ENCODE data around the gene GMEB2. TPM values are rescaled to one million over a fixed set of nuclear protein-coding genes. Genes with fewer than 3 reads are reported as not detected.
"Not testable (repeated sequence)": the region's sequence is repeated elsewhere in the genome, so short reads cannot be mapped to it uniquely, and the experiment has no call there.

GMEB2 gene
- total RNA-seq, 1 experiment from 2014 or later: 14.3 TPM

DNA sequence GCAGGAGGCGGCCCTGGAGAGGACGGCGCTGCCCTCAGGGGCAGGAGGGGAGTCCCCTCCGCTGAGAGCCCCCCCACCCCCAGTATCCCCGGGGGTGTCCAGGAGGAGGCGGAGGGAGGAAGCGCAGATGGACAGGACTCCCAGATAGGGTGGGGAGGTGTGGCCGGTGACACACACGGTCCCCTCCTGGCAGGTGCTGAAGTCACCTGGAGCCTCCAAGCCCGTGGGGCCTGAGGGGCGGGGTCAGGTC lies 25.0 kb upstream of the GMEB2 start:
- Histone ChIP-seq H4K20me1 (ENCODE audit: control insufficient read depth, insufficient read depth, insufficient read length) (no peaks in the 10 kb centered on the region), H4K5ac (ENCODE audit: insufficient read length, low read depth, low read length) (no peak overlapping the region), H2AFZ (ENCODE audit: low read length) (no peak overlapping the region), H3K4ac (ENCODE audit: low read depth, low read length) (no peak overlapping the region), H3K27me3 (ENCODE audit: insufficient read depth, low read length) (no peaks in the 10 kb centered on the region), H3K18ac (ENCODE audit: insufficient read length, low read depth, low read length) (no peak overlapping the region), H3K9me3 (ENCODE audit: control insufficient read depth, low read depth, low read length) (no peaks in the 10 kb centered on the region), H3K27ac (ENCODE audit: insufficient read length, low read depth, low read length) (no peak overlapping the region), H3K79me2 (ENCODE audit: insufficient read depth, low read length) (no peaks in the 10 kb centered on the region), H2AK5ac (ENCODE audit: insufficient read length, low read length) (no peak overlapping the region), H3K4me1 (ENCODE audit: insufficient read depth, low read length) (no peaks in the 10 kb centered on the region), H2BK12ac (ENCODE audit: insufficient read length, low read depth, low read length) (no peak overlapping the region), H3K56ac (ENCODE audit: insufficient read length, low read depth, low read length) (no peak overlapping the region), H2BK120ac (ENCODE audit: low read depth, low read length, poor library complexity, severe bottlenecking) (no peak overlapping the region), H3K14ac (ENCODE audit: insufficient read depth, low read length) (no peak overlapping the region), H4K91ac (ENCODE audit: insufficient read length, low read depth, low read length) (no peak overlapping the region), H3K23ac (ENCODE audit: insufficient read length, low read depth, low read length) (no peak overlapping the region), H3K79me1 (ENCODE audit: insufficient read depth, low read depth, low read length, poor library complexity, severe bottlenecking) (no peaks in the 10 kb centered on the region), H3K23me2 (ENCODE audit: insufficient read length, low read depth, low read length, poor library complexity, severe bottlenecking) (peaks cover 4% of the 10 kb centered on the region), H3T11ph (ENCODE audit: low read length) (no peak overlapping the region), H3K4me2 (ENCODE audit: insufficient read depth, insufficient read length, low read length) (peak overlapping the region; percentile 16), H3K9ac (ENCODE audit: extremely low read depth, insufficient read length, low read length) (no peak overlapping the region), H2BK5ac (ENCODE audit: insufficient read length, low read length) (no peak overlapping the region), H2BK20ac (ENCODE audit: low read depth, low read length, poor library complexity, severe bottlenecking) (no peak overlapping the region), H2BK15ac (ENCODE audit: low read depth, low read length) (no peak overlapping the region), H4K8ac (replicated peaks; ENCODE audit: insufficient read length, low read depth, low read length) (no peak overlapping the region)
- Mint-ChIP-seq H3K9me3 (no peaks in the 10 kb centered on the region), H3K27ac (no peak overlapping the region), H3K36me3 (ENCODE audit: insufficient read depth in 1 of 3, low read depth in 3 of 3) (no peaks in the 10 kb centered on the region; a peak in 2 of 7 replicates), H3K27me3 (ENCODE audit: low read depth) (peaks cover 5% of the 10 kb centered on the region), H3K4me1 (peaks cover 15 to 16% of the 10 kb centered on the region in 2 experiments), H3K4me3 (peak overlapping the region; percentile 68 to 84)
- no CpG with 5 or more reads among the region's 11 CpGs for WGBS (ENCODE audit: extremely low coverage, insufficient read length, low lambda C conversion rate)
- no peak for DNase-seq
- no peak for TF ChIP-seq CTCF (conservative IDR thresholded peaks at IDR 0.05)

DNA sequence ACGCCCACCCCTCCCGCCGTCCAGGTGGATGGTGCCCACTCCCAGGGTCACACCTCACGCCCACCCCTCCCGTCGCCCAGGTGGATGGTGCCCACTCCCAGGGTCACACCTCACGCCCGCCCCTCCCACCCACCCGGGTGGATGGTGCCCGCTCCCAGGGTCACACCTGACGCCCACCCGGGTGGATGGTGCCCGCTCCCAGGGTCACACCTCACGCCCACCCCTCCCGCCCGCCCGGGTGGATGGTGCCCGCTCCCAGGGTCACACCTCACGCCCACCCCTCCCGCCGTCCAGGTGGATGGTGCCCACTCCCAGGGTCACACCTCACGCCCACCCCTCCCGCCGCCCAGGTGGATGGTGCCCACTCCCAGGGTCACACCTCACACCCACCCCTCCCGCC lies 23.6 kb upstream of the GMEB2 start:
- not testable (repeated sequence) for H3K27ac ChIP-seq (ENCODE audit: insufficient read length, low read depth, low read length); H2BK12ac ChIP-seq (ENCODE audit: insufficient read length, low read depth, low read length); H2AK5ac ChIP-seq (ENCODE audit: insufficient read length, low read length); H4K20me1 ChIP-seq (ENCODE audit: control insufficient read depth, insufficient read depth, insufficient read length); H2BK5ac ChIP-seq (ENCODE audit: insufficient read length, low read length); H2BK20ac ChIP-seq (ENCODE audit: low read depth, low read length, poor library complexity, severe bottlenecking); H3K79me1 ChIP-seq (ENCODE audit: insufficient read depth, low read depth, low read length, poor library complexity, severe bottlenecking); H3K9me3 ChIP-seq (ENCODE audit: control insufficient read depth, low read depth, low read length); H2BK15ac ChIP-seq (ENCODE audit: low read depth, low read length); H3K4me1 ChIP-seq (ENCODE audit: insufficient read depth, low read length); H3K4me3 Mint-ChIP-seq; H3K9me3 Mint-ChIP-seq; DNase-seq; H3K18ac ChIP-seq (ENCODE audit: insufficient read length, low read depth, low read length); H3K23ac ChIP-seq (ENCODE audit: insufficient read length, low read depth, low read length); H4K5ac ChIP-seq (ENCODE audit: insufficient read length, low read depth, low read length); H3K27ac Mint-ChIP-seq; H3K23me2 ChIP-seq (ENCODE audit: insufficient read length, low read depth, low read length, poor library complexity, severe bottlenecking); H3K27me3 Mint-ChIP-seq (ENCODE audit: low read depth); H2AFZ ChIP-seq (ENCODE audit: low read length); H3K27me3 ChIP-seq (ENCODE audit: insufficient read depth, low read length); H3K56ac ChIP-seq (ENCODE audit: insufficient read length, low read depth, low read length); H3T11ph ChIP-seq (ENCODE audit: low read length); H4K8ac ChIP-seq (replicated peaks; ENCODE audit: insufficient read length, low read depth, low read length); H4K91ac ChIP-seq (ENCODE audit: insufficient read length, low read depth, low read length); H3K9ac ChIP-seq (ENCODE audit: extremely low read depth, insufficient read length, low read length); H3K36me3 Mint-ChIP-seq (ENCODE audit: insufficient read depth in 1 of 3, low read depth in 3 of 3); H3K14ac ChIP-seq (ENCODE audit: insufficient read depth, low read length); H3K79me2 ChIP-seq (ENCODE audit: insufficient read depth, low read length); H3K4me2 ChIP-seq (ENCODE audit: insufficient read depth, insufficient read length, low read length); H3K4ac ChIP-seq (ENCODE audit: low read depth, low read length); H2BK120ac ChIP-seq (ENCODE audit: low read depth, low read length, poor library complexity, severe bottlenecking)
- H3K4me1 Mint-ChIP-seq: peaks cover 15 to 16% of the 10 kb centered on the region in 2 experiments
- no CpG with 5 or more reads among the region's 25 CpGs for WGBS (ENCODE audit: extremely low coverage, insufficient read length, low lambda C conversion rate)
